ENCODE results near the gene CREBRF.

- TF ChIP-seq EZH2 (IDR thresholded peaks at IDR 0.05; ENCODE audit: borderline replicate concordance) (no peak), CTCF (IDR thresholded peaks at IDR 0.05; ENCODE audit: poor library complexity) (no peak), EZH2phosphoT487 (IDR thresholded peaks at IDR 0.05; ENCODE audit: low read depth, severe bottlenecking, unreplicated experiment) (no peak)
Observed at GRCh38 chr5:173042763-173043107, 13.4 kb upstream of the CREBRF start.
